AG04450 (cell line): ENCODE measurements around the gene PIP5K1C. TPM values are rescaled to one million over a fixed set of nuclear protein-coding genes. Genes with fewer than 3 reads are reported as not detected.
"Not testable (repeated sequence)": the region's sequence is repeated elsewhere in the genome, so short reads cannot be mapped to it uniquely, and the experiment has no call there.

Experiments used
- CTCF ChIA-PET: fragments of 300-600, 350-600 bp; formaldehyde crosslinking; extraction: SDS; loops from one replicate; lab custom pipeline; 2022; ENCODE audit warnings: antibody characterized with exemption, inconsistent platforms; lab: Charles Lee
- POLR2A ChIA-PET: fragments of 350-600 bp; formaldehyde crosslinking; extraction: SDS; loops from one replicate; lab custom pipeline; 2021; ENCODE audit warnings: antibody characterized with exemption, inconsistent platforms; lab: Yijun Ruan, JAX
- DNase-seq: peaks from one replicate; pipeline ENCODE4 v3.0.0-alpha.2; 2011; ENCODE audit warnings: low read depth, low spot score
- H3K27ac ChIP-seq: one replicate; pipeline ENCODE4 v1.5.1; 2012; ENCODE audit warnings: low read depth, low read length, control low read depth
- H3K27me3 ChIP-seq: one replicate; pipeline ENCODE4 v1.6.0; 2012; ENCODE audit warnings: low read length; ENCODE audit not compliant: control insufficient read depth, insufficient read depth
- H3K4me3 ChIP-seq: 2 replicates; pipeline ENCODE4 v1.5.1; 2011; ENCODE audit warnings: mild to moderate bottlenecking, low read depth, low read length, control low read depth
- H3K9me3 ChIP-seq: 2 replicates; pipeline ENCODE4 v1.5.1; 2012; ENCODE audit warnings: low read length; ENCODE audit not compliant: control insufficient read depth, insufficient read depth
- polyA plus RNA-seq: library from polyadenylated mRNA; depleted of rRNA; stranded (reverse); fragments of >200 nt; gene quantifications from 2 replicates; pipeline ENCODE4 v1.2.3, GENCODE V29; 2011
- TF ChIP-seq, protein P1 (sequence below): IDR thresholded peaks from 2 replicates; pipeline ENCODE4 v1.5.1; 2011; ENCODE audit warnings: low read depth, low read length, control low read depth, inconsistent platforms

PIP5K1C gene
- polyA plus RNA-seq, 1 experiment = 10.3 TPM

DNA sequence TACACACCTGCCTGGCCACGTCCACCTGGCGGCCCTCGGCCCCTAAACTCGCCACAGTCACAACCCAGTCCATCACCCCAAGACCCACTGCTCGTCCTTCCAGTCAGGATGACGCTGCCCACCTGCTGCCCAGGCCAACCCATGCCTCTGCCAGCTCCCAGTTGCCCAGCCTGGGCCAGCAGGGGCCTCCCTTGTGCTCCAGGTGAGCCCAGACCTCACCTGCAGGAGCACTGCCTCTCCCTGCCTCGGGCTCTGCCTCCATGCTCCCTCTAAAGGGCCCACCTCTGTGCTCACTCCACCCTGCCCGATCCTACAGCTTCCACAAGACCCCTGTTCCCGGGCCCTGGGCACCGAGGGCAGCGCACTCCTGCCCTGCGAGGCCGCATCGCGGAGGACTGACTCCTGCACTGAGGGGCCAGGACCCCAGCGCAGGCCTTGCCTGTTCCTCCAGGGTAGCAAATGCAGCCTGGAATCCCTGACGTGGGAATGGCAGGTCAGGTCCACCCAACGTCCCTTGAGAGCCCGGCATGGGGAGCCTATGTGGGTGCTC is 65.7 kb downstream of the PIP5K1C start:
- Histone ChIP-seq H3K27me3 (no peaks in the 10 kb centered on the region), H3K9me3 (no peaks in the 10 kb centered on the region; the same call in 1 of the 2 replicates), H3K27ac (no peak overlapping the region), H3K4me3 (no peak overlapping the region)
- ChIA-PET CTCF (no interaction called here), POLR2A (no interaction called here)
- TF ChIP-seq, protein P1, sequence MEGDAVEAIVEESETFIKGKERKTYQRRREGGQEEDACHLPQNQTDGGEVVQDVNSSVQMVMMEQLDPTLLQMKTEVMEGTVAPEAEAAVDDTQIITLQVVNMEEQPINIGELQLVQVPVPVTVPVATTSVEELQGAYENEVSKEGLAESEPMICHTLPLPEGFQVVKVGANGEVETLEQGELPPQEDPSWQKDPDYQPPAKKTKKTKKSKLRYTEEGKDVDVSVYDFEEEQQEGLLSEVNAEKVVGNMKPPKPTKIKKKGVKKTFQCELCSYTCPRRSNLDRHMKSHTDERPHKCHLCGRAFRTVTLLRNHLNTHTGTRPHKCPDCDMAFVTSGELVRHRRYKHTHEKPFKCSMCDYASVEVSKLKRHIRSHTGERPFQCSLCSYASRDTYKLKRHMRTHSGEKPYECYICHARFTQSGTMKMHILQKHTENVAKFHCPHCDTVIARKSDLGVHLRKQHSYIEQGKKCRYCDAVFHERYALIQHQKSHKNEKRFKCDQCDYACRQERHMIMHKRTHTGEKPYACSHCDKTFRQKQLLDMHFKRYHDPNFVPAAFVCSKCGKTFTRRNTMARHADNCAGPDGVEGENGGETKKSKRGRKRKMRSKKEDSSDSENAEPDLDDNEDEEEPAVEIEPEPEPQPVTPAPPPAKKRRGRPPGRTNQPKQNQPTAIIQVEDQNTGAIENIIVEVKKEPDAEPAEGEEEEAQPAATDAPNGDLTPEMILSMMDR = no peak
- DNase-seq = no peak

DNA sequence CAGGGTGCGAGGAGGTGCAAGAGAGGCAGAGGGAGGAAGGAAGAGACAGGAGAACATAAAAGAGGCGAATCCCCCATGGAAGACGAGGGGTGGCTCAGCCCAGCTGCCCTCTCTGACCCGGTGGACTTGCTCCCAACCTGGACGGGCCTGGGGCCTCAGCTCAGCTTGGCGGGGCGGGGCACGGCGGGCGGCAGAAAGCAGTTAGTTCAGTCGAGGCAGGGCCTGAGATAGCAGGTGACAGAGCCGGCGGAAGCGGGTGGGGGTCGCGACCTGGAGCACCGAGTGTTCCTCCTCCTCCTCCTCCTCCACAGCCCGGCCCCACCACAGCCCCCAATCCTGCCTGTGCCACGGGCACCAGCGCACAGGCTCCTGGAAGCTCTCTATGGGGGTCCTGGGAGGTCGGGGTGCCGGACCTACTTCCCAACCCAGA is 66.7 kb downstream of the PIP5K1C start:
- Histone ChIP-seq H3K4me3 (no peak overlapping the region), H3K27me3 (no peaks in the 10 kb centered on the region), H3K9me3 (no peaks in the 10 kb centered on the region; the same call in 1 of the 2 replicates), H3K27ac (no peak overlapping the region)
- TF ChIP-seq, protein P1 = no peak
- CTCF ChIA-PET = no interaction called here
- POLR2A ChIA-PET = no interaction called here
- DNase-seq = no peak

DNA sequence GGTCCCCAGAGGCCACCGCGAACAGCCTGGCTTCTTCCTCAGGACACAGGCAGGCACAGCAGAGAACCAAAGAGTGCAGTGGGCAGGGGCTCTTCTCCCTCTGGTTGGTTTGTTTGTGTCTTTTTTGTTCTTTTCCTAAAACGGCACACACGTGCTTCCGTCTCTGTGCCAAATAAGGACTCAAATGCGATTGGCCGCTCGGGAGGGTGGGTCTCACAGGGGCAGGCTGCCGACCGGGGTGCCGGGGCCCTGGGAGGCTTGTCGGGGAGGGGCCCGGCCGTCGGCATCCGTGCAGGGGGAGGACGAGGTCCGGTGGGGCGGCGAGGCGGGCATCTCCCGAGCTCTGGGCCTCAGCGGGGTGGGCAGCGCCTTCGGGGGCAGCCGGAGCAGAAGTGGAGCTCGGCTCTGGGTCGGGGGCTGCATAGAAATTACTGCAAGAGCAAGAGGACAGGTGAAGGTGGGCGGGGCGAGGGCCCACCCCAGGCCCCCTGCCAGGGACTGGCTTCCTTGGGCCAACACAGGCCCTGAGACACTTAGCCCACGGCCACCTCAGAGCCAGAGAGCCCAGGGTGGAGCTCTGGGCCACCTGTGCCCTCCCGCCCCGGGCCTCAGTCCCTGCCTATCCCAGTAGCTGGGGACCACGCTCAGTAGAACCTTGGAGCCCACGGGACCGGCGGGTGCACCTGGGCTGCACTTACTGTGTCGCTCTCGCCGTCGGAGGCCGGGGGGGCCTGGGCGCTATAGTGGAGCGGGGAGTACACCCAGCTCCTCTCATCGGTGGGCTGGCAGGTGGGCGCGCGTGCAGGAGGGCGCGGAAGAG is 67.3 kb downstream of the PIP5K1C start:
- Histone ChIP-seq H3K4me3 (no peak overlapping the region), H3K27me3 (no peaks in the 10 kb centered on the region), H3K9me3 (no peaks in the 10 kb centered on the region; the same call in 1 of the 2 replicates), H3K27ac (no peak overlapping the region)
- DNase-seq = no peak
- CTCF ChIA-PET = no interaction called here
- POLR2A ChIA-PET = no interaction called here
- TF ChIP-seq, protein P1 = no peak

DNA sequence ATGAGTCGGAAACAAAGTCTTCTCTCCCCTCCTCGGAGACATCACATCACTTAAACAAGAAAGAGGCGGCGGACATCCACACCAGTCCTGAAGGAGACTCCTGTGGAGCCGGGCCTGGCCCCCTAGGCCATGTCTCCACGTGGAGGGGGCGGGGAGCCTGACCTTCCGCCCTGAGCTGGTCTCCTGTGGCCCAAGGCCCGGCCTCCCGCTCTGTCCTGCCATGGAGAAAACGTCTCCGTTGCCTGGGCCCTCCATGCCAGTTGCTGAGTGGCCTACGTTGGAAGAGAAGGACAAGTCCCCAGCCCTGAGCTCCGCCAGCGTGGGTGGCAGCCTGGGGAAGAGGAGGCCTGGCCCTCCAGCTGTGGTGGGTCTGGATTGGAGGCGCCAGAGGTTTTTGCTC is 68.2 kb downstream of the PIP5K1C start:
- no peak for DNase-seq
- CTCF ChIA-PET = no interaction called here
- no peaks in the 10 kb centered on the region; the same call in 1 of the 2 replicates for H3K9me3 ChIP-seq
- H3K27ac ChIP-seq = no peak overlapping the region
- H3K4me3 ChIP-seq = no peak overlapping the region
- TF ChIP-seq, protein P1 = no peak
- no peaks in the 10 kb centered on the region for H3K27me3 ChIP-seq
- POLR2A ChIA-PET = no interaction called here

DNA sequence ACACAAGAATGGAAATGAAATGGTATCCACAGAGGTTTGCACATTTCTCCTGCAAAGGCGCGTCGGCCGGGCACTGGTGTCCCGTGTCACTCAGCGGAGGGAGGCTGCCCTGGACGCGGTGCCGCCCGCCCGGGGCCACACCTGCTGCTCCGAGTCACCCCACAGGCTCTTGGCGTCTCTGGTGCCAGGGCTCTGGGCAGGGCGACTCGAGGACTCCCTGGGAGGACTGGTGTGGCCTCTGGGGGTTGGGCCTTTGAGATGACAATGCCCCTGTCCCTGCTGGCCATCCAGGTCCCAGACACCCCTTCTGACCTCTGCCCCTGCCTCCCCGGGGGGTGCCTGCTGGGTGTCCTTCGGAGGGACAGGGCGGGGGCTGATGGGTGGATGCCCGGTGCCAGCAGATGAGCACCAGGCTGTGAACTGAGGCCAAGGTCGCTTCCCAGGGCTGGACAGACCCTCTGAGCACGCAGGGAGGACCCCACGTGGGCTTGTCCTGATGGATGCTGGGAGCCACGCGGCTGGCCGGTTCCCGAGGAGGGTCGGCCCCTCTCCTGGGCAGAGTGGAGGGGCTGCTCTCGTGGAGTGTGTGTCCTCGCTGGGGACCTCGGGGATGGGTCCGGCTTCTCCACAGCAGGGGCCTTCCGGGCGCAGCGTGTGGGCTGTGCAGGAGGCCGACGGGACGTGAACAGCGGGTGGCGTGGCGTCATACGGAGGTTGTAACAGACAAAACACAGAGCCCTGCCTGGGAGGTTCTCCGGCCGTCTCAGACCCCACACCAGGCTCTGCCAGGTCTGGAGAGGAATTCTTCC is 69.0 kb downstream of the PIP5K1C start:
- DNase-seq = no peak
- no peak overlapping the region for H3K27ac ChIP-seq
- ChIA-PET POLR2A (no interaction called here), CTCF (no interaction called here)
- H3K27me3 ChIP-seq = no peaks in the 10 kb centered on the region
- TF ChIP-seq, protein P1 = no peak
- H3K4me3 ChIP-seq = no peak overlapping the region
- H3K9me3 ChIP-seq = no peaks in the 10 kb centered on the region; the same call in 1 of the 2 replicates

DNA sequence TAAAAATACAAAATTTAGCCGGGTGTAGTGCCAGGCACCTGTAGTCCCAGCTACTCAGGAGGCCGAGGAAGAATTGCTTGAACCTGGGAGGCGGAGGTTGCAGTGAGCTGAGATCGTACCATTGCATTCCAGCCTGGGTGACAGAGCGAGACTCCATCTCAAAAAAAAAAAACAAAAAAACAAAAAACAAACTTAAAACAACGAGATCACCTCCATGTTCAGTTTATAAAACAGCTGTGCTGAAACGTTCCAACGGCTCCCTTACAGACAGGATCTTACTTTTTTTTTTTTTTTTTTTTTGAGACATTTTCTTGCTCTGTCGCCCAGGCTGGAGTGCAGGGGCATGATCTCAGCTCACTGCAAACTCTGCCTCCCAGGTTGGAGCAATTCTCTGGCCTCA is 71.5 kb downstream of the PIP5K1C start:
- POLR2A ChIA-PET, CTCF ChIA-PET: not testable (repeated sequence)

More for the DNA sequence above, 71.5 kb downstream of the PIP5K1C start:
- H3K27me3 ChIP-seq, DNase-seq, H3K4me3 ChIP-seq, H3K9me3 ChIP-seq, H3K27ac ChIP-seq: not testable (repeated sequence)
